ENCODE measurements around the gene CYP27C1.

GRCh38 chr2:127188797-127189196, 31.3 kb downstream of the CYP27C1 start:
- TF ChIP-seq CTCF (IDR thresholded peaks at IDR 0.05): no peak
- TF ChIP-seq POLR2A (IDR thresholded peaks at IDR 0.05): no peak

Data from thyroid gland (tissue), 4 donors.